IPS-NIHi11 (cell line): ENCODE data around the gene EPS8L2.
A peak's percentile ranks its signal among the peaks of the same experiment; 100 is the strongest.

Experiments used
- DNase-seq: peaks from one replicate; pipeline ENCODE4 v3.0.0; 2012; ENCODE audit warnings: mixed read lengths, low spot score

The EPS8L2 gene

GRCh38 chr11:762421-763072 is 56.5 kb downstream of the EPS8L2 start:
- peak; percentile 59 for DNase-seq

GRCh38 chr11:763073-763463 is 57.0 kb downstream of the EPS8L2 start:
- DNase-seq = peak; percentile 76

GRCh38 chr11:763549-764321 is 57.7 kb downstream of the EPS8L2 start:
- DNase-seq = no peak

GRCh38 chr11:764322-765024 is 58.4 kb downstream of the EPS8L2 start:
- no peak for DNase-seq

GRCh38 chr11:765025-765801 is 59.2 kb downstream of the EPS8L2 start:
- peak; percentile 78 for DNase-seq

- no peak for DNase-seq
Measured at GRCh38 chr11:765802-766091, 59.7 kb downstream of the EPS8L2 start.

GRCh38 chr11:766106-766935 is 60.3 kb downstream of the EPS8L2 start:
- DNase-seq = no peak

GRCh38 chr11:766936-767210 is 60.8 kb downstream of the EPS8L2 start:
- no peak for DNase-seq

- DNase-seq = no peak
Measured at GRCh38 chr11:767238-767637, 61.2 kb downstream of the EPS8L2 start.

- DNase-seq = no peak
Measured at GRCh38 chr11:769887-770641, 64.0 kb downstream of the EPS8L2 start.

GRCh38 chr11:770642-771616 is 64.9 kb downstream of the EPS8L2 start:
- no peak for DNase-seq

- DNase-seq = no peak
Measured at GRCh38 chr11:771617-772204, 65.7 kb downstream of the EPS8L2 start.

- no peak for DNase-seq
Measured at GRCh38 chr11:772429-773390, 66.7 kb downstream of the EPS8L2 start.

- DNase-seq = no peak
Measured at GRCh38 chr11:773425-773824, 67.4 kb downstream of the EPS8L2 start.

- no peak for DNase-seq
Measured at GRCh38 chr11:773830-774229, 67.8 kb downstream of the EPS8L2 start.

- no peak for DNase-seq
Measured at GRCh38 chr11:774873-775592, 69.0 kb downstream of the EPS8L2 start.

GRCh38 chr11:776263-776560 is 70.2 kb downstream of the EPS8L2 start:
- DNase-seq = no peak
